ENCODE measurements around the gene FAM3D.
"Not testable (repeated sequence)": the region's sequence is repeated elsewhere in the genome, so short reads cannot be mapped to it uniquely, and the experiment has no call there.

FAM3D gene

DNA sequence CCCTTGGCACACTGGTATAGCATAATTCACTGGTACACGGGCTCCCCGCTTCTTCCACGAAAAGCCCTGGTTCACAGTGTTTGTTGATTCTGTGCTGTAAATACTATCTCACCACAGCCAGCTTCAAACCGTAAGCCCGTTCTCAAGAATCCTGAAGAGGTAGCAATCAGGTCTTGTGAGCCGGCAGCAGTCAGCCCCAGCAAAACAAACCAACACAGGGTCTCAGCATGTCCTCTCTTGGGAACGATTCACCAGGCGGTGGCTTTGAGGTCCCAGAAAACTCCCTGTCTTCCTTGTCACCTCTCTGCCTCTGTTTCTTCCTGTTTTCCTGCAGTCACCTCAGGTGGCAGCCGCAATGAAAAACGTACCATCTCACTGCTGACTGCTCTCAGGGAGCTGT is 19.1 kb upstream of the FAM3D start:
- no peak for DNase-seq (ENCODE audit: low read depth in 1 of 2, low spot score in 1 of 2)

- no peak for DNase-seq (ENCODE audit: low read depth in 1 of 2, low spot score in 1 of 2)
Measured at GRCh38 chr3:58683466-58683865, 16.9 kb upstream of the FAM3D start.

DNA sequence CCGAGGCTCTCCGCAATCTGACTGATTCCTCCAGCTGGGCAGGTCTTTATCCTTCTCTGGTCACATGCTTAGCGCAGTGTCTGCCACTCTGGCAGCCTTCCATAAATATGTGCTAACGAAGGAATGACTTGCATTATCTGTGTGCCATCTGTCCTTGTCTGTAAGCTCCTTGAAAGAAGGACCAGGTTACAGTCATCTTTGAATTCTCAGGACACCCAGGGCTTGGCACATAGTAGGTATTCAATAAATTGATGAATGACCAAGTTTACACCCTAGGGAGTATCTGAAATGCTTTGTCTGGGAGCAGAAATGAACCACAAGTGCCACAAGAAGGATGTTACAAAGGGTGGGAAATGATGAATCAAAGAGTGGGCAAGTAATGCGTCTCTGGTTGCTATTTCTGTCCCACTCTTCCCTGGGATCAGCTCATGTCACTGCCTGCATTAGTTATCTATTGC is 16.5 kb upstream of the FAM3D start:
- DNase-seq (ENCODE audit: low read depth in 1 of 2, low spot score in 1 of 2): no peak

GRCh38 chr3:58681863-58682262 is 15.3 kb upstream of the FAM3D start:
- no peak for DNase-seq (ENCODE audit: low read depth in 1 of 2, low spot score in 1 of 2)

DNA sequence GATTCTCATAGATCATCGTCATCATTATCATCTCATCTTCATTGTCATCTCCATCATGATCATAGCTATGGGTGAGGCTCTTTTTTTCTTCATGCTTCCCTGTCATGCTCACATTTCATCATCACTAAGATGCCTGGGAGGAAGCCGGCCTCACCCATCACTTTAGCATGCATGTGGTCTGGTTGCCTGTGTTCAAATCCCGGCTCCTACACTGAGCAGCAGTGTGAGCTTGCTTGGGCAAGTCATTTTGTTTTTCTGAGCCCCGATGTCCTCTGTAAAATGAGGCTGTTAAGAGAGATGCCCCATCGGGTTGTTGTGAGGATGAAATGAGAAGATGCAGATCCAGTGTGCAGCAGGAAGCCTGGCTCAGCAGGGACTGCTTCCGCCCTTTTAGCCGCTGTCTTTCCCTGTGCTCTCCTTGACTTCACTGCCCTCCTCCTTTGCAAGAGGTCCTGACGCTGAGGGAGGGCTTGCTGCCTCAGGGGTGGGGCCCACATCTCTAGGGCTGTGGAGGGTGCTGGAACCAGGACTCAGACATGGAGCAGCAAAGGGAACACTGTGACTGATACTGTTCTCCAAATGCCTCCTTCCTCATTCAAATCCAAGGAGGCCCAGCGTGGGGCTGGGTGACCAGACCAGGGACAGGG is 14.4 kb upstream of the FAM3D start:
- no peak for DNase-seq (ENCODE audit: low read depth in 1 of 2, low spot score in 1 of 2)

DNA sequence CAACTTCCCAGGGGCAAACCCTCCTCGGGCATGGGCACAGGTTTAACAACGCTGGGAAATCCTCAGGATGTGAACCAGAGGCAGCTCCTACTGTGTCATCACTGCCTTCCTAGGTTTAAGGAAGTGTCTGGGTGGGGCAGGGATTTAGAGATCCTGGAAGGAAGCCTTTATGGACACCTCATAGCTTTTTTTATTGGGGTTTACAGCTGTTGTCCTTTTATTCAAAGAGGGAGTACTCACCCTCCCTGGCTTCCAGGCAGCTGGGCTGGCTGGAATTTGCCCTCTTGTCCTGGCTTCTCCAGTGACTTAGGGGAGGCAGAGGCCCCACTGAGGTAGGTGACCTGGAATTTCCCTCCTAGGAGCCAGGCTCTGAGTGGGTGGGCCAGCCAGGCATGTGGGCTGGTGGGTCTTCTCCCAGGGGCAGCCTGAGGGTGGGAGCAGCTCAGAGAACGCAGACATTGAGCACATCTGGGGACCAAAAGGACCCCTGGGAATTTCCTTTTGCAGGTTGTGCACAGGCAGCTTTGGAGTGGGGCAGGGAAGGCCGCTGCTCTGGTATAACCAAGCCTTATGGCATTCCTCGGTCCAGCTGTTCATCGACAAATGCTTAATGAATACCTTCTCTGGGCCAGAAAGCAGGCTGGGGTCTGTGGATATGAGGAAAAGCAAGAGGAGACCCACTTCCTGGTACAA is 13.5 kb upstream of the FAM3D start:
- DNase-seq (ENCODE audit: low read depth in 1 of 2, low spot score in 1 of 2): no peak

GRCh38 chr3:58679446-58679845 is 12.9 kb upstream of the FAM3D start:
- DNase-seq (ENCODE audit: low read depth in 1 of 2, low spot score in 1 of 2): no peak

DNA sequence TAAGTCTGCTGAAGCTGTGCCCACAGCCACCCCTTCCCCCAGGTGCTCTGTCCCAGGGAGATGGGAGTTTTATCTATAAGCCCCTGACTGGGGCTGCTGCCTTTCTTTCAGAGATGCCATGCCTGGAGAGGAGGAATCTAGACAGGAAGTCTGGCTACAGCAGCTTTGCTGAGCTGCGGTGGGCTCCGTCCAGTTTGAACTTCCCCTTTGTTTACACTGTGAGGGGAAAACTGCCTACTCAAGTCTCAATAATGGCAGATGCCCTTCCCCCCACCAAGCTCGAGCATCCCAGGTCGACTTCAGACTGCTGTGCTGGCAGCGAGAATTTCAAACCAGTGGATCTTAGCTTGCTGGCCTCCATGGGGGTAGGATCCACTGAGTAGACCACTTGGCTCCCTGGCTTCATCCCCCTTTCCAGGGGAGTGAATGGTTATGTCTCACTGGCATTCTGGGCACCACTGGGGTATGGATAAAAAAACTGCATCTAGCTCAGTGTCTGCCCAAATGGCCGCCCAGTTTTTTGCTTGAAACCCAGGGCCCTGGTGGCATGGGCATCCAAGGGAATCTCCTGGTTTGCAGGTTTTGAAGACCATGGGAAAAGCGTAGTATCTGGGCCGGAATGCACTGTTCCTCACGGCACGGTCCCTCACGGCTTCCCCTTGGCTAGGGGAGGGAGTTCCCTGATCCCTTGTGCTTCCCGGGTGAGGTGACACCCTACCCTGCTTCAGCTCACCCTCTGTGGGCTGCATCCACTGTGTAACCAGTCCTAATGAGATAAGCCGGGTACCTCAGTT is 11.8 kb upstream of the FAM3D start:
- DNase-seq (ENCODE audit: low read depth in 1 of 2, low spot score in 1 of 2): not testable (repeated sequence)

- DNase-seq (ENCODE audit: low read depth in 1 of 2, low spot score in 1 of 2): no peak
Measured at GRCh38 chr3:58672880-58673279, 6.3 kb upstream of the FAM3D start.

GRCh38 chr3:58672451-58672850 is 5.9 kb upstream of the FAM3D start:
- no peak for DNase-seq (ENCODE audit: low read depth in 1 of 2, low spot score in 1 of 2)

DNA sequence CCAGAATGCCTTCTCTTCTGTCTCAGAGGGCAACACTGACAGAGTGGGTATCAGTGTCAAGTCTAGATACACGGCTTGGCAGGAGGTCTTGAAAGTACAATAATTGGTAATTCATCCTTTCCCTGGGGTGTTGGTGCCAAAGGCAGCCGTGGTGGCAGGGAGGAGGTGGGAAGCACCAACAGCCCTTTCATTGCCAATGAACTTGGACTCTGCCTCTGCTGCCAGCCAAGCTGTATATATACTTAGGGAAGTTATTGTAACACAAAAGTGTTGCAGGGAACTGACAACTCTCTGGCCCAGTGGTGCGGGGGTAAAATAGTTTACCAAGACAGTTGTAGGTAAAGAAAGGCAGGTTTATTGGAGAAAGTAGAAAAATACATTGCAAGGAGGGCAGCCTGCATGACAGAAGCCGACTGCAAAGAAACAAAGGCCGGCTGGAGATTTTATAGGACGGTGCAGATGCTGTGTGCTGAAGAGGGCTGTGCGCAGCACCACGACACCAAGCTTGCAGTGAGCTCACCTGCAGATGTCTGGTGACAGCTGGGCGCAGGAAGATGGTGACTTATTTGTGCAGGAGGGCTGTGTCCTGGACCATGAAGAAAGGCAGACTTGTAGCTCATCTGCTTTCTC is 4.0 kb upstream of the FAM3D start:
- no peak for DNase-seq (ENCODE audit: low read depth in 1 of 2, low spot score in 1 of 2)

- no peak for DNase-seq (ENCODE audit: low read depth in 1 of 2, low spot score in 1 of 2)
Measured at GRCh38 chr3:58668247-58668646, 1.7 kb upstream of the FAM3D start.

GRCh38 chr3:58667704-58668103 is 1.1 kb upstream of the FAM3D start:
- DNase-seq (ENCODE audit: low read depth in 1 of 2, low spot score in 1 of 2): no peak

- no peak for DNase-seq (ENCODE audit: low read depth in 1 of 2, low spot score in 1 of 2)
Measured at GRCh38 chr3:58667229-58667628, 655 bp upstream of the FAM3D start.

- no peak for DNase-seq (ENCODE audit: low read depth in 1 of 2, low spot score in 1 of 2)
Measured at GRCh38 chr3:58665405-58665804, 1.2 kb downstream of the FAM3D start.

DNA sequence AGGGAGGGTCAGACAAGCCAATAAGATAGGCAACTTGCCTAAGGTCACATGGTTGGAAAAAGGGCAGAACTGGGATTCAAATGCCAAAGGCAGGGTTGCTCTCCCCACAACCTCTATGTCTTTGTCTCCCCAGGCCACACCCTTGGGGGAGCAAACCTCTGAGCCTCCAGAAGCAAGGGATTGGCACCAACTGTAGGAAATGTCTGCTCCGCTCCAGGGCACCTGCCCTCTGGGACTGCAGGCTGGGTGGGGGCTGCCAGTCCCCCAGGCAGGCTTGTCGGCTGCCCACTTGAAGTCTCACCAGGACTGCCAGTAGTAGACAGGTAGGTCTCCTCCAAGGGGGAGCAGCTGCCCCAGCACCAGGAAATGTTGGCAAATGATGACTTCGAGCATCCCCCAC is 2.0 kb downstream of the FAM3D start:
- no peak for DNase-seq (ENCODE audit: low read depth in 1 of 2, low spot score in 1 of 2)

DNA sequence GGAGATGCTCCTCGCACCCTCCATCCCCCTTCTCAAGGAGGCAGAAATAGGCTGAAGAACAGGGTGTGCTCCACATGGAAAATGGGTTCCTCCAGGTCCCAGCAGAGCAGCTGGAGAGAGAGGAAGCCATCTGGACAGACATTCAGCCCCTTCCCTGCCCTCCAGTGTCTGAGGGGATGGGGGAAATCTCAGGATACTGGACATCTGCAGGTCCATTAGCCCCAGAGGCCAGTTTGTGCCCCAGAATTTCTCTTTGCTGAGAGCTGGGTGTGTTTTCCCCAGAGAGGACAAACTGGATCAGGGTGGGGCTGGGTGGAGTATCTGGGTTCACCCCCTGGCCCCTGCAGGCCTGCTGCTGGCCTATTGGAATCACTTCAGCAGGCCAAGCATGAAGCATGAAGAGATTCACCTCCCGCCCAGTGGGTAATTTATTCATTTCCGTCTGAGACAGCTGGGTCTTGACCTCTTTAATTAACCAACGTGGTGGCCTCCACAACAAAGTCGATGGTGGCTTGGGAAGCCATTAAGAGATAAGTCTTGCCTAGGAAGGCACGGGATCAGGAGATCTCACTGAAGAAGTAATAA is 4.6 kb downstream of the FAM3D start:
- no peak for DNase-seq (ENCODE audit: low read depth in 1 of 2, low spot score in 1 of 2)

GRCh38 chr3:58660998-58661397 is 5.6 kb downstream of the FAM3D start:
- DNase-seq (ENCODE audit: low read depth in 1 of 2, low spot score in 1 of 2): no peak

- no peak for DNase-seq (ENCODE audit: low read depth in 1 of 2, low spot score in 1 of 2)
Measured at GRCh38 chr3:58659051-58659675, 7.4 kb downstream of the FAM3D start.

GRCh38 chr3:58658508-58658907 is 8.1 kb downstream of the FAM3D start:
- DNase-seq (ENCODE audit: low read depth in 1 of 2, low spot score in 1 of 2): no peak

DNA sequence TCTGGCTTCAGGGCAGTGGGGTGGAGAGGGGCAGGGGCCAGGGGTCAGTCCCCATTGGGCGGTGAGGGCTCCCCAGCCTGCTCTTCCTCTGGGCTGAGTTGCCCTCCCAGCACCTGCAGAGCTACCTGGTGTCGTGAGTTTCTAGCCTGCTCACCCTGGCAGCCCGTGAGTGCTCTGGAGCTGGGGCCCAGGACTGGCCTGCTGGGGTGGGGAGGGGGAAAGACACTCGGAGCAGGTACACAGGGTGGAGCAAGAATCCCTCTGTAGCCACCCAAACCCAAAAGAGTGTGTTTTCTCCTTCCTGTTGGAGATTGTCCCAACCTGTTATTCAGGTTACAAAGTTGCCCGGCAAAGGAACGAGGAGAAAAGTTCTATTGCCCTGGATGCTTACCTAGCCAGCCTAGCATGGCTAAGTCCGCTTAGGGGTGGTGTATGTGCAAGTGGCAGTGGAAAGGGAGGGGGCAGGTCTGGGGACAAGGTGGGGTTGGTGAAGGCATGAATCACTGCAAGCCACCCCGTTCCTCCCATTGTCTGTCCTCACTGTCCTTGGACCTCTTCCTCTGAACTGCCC is 8.9 kb downstream of the FAM3D start:
- no peak for DNase-seq (ENCODE audit: low read depth in 1 of 2, low spot score in 1 of 2)
